Measurements from ENCODE around the gene LRAT. TPM values are rescaled to one million over a fixed set of nuclear protein-coding genes. Genes with fewer than 3 reads are reported as not detected.
"Not testable (repeated sequence)": the region's sequence is repeated elsewhere in the genome, so short reads cannot be mapped to it uniquely, and the experiment has no call there.

LRAT gene
- total RNA-seq, 2 donors from 2014 or later: 0.64 to 3.0 TPM

DNA sequence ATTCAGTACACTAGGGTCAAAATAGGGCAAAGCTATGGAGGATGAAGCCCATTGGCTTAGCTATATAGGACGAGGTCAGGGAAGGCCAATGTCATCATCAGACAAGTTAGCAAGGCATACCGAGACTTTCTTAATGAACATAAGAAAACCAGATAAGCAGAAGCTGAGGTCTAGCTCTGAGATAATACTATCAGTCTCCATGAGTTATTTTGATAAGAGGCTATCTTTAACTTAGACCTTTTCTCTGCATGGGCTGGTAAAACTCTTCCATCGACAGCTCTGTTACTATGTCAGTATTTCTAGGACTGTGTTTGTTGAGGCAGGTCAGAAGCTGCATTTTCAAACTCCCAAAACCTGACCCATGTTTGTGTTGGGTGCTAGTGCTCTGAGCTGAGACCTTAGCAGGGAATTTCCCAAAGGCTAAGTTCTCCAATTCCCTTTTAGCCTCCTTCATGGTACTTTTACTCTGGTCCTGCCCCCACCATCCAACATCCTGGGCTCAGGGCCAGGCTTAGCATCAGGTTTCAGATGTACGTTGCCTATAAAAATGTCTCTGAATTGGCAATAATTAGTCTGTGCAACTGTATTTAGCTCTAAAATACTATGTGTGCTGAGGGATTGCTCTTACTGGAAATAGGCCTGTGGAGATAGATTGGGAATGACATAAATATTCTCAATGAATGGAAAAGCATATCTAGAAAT, 29.3 kb upstream of the LRAT start:
- no peak overlapping the region for H3K27ac ChIP-seq
- no peaks in the 10 kb centered on the region for H3K4me1 ChIP-seq (replicated peaks)
- DNase-seq (ENCODE audit: low spot score): no peak
- H3K4me3 ChIP-seq: no peak overlapping the region
- no peaks in the 10 kb centered on the region for H3K27me3 ChIP-seq (replicated peaks; ENCODE audit: insufficient read depth)
- H3K9me3 ChIP-seq: no peaks in the 10 kb centered on the region
- H3K36me3 ChIP-seq: no peaks in the 10 kb centered on the region
- intact Hi-C loops (cut with DNase I): no loop called here
- TF ChIP-seq POLR2AphosphoS5 (IDR thresholded peaks at IDR 0.05) (no peak), POLR2A (IDR thresholded peaks at IDR 0.05) (no peak)
- TF ChIP-seq, protein P1, sequence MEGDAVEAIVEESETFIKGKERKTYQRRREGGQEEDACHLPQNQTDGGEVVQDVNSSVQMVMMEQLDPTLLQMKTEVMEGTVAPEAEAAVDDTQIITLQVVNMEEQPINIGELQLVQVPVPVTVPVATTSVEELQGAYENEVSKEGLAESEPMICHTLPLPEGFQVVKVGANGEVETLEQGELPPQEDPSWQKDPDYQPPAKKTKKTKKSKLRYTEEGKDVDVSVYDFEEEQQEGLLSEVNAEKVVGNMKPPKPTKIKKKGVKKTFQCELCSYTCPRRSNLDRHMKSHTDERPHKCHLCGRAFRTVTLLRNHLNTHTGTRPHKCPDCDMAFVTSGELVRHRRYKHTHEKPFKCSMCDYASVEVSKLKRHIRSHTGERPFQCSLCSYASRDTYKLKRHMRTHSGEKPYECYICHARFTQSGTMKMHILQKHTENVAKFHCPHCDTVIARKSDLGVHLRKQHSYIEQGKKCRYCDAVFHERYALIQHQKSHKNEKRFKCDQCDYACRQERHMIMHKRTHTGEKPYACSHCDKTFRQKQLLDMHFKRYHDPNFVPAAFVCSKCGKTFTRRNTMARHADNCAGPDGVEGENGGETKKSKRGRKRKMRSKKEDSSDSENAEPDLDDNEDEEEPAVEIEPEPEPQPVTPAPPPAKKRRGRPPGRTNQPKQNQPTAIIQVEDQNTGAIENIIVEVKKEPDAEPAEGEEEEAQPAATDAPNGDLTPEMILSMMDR (IDR thresholded peaks at IDR 0.05): no peak
- WGBS: 55% methylated on average over 4 of the region's 4 CpGs

DNA sequence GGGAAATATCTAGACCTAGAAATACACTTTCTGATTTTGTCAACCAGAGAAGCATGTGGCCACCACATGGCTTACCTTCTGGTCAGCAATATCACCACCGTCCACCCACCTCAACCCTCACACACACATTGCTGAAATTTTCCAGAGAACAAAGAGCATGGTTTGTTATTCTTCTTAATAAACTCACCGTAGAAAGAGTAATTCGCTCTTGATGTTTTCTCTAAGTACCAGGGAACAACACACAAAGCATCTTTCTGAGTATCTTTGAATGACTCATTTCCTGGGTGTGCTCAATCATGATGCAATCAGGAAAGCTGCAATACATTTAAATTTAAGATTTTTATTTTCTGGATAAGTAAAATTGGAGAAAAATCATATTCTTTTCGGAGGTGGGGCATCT, 24.7 kb upstream of the LRAT start:
- WGBS: 90% methylated on average over 4 of the region's 4 CpGs
- no peaks in the 10 kb centered on the region for H3K9me3 ChIP-seq
- H3K4me3 ChIP-seq: no peak overlapping the region
- no peak for DNase-seq (ENCODE audit: low spot score)
- H3K4me1 ChIP-seq (replicated peaks): no peaks in the 10 kb centered on the region
- intact Hi-C loops (cut with DNase I): no loop called here
- no peaks in the 10 kb centered on the region for H3K36me3 ChIP-seq
- no peaks in the 10 kb centered on the region for H3K27me3 ChIP-seq (replicated peaks; ENCODE audit: insufficient read depth)
- TF ChIP-seq POLR2AphosphoS5 (IDR thresholded peaks at IDR 0.05): no peak
- no peak for TF ChIP-seq POLR2A (IDR thresholded peaks at IDR 0.05)
- TF ChIP-seq, protein P1 (IDR thresholded peaks at IDR 0.05): no peak
- H3K27ac ChIP-seq: no peak overlapping the region

DNA sequence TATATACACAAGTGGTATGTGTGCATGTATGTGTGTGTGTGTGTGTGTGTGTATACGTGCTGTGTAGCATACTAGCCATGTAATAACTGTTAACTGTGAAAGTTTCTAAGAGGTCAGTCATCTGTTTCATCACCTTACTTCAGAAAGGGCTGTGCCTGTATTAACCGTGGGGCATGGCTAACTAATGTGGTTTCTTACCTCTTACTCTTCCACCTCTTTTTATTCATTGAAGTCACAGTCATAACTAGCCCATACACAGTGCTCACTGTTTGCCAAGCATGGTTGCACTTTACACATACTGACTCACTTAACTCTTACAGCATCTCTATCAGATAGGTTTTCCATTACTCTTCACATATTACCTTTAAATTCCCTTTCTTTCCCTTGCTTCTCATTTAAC, 23.7 kb upstream of the LRAT start:
- no peak for DNase-seq (ENCODE audit: low spot score)
- TF ChIP-seq POLR2AphosphoS5 (IDR thresholded peaks at IDR 0.05) (no peak), POLR2A (IDR thresholded peaks at IDR 0.05) (no peak)
- TF ChIP-seq, protein P1 (IDR thresholded peaks at IDR 0.05): no peak
- H3K27ac ChIP-seq: no peak overlapping the region
- H3K27me3 ChIP-seq (replicated peaks; ENCODE audit: insufficient read depth): no peaks in the 10 kb centered on the region
- H3K36me3 ChIP-seq: no peaks in the 10 kb centered on the region
- intact Hi-C loops (cut with DNase I): no loop called here
- no peaks in the 10 kb centered on the region for H3K9me3 ChIP-seq
- no peaks in the 10 kb centered on the region for H3K4me1 ChIP-seq (replicated peaks)
- 76% methylated on average over 2 of the region's 2 CpGs for WGBS
- no peak overlapping the region for H3K4me3 ChIP-seq

DNA sequence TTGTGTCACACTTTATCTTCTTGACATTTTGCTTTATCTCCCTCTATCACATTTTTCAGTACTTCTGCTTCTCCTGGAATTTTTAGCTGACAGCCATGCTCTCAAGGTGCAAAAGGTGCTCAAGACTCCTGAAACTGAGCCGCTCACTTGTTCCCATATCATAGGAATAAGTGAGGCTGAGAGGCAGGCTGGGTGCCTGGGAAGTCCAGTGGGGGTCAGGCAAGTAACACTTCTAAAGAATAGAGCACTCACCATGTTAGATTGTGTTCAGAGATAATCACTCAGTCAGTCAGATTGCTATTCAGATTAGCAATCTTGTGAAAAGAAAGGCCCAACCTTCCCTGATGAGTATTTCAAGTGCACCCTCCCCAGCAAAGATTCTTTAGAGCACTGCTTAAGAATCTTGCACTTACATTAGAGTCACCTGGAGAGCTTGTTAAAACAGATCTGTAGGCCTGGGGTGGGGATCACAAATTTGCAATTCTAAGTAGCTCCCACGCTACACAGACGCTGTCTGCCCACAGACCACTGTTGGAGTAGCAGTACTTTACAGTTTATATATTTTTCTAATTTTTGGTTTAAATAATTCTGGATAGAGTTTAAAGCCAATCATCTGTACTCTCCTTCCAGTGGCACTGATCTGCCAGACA, 23.1 kb upstream of the LRAT start:
- H3K4me1 ChIP-seq (replicated peaks): no peaks in the 10 kb centered on the region
- no peak for DNase-seq (ENCODE audit: low spot score)
- H3K4me3 ChIP-seq: no peak overlapping the region
- TF ChIP-seq POLR2AphosphoS5 (IDR thresholded peaks at IDR 0.05) (no peak), POLR2A (IDR thresholded peaks at IDR 0.05) (no peak)
- TF ChIP-seq, protein P1 (IDR thresholded peaks at IDR 0.05): no peak
- WGBS: 87% methylated on average over 3 of the region's 3 CpGs
- intact Hi-C loops (cut with DNase I): no loop called here
- no peaks in the 10 kb centered on the region for H3K36me3 ChIP-seq
- no peak overlapping the region for H3K27ac ChIP-seq
- no peaks in the 10 kb centered on the region for H3K27me3 ChIP-seq (replicated peaks; ENCODE audit: insufficient read depth)
- no peaks in the 10 kb centered on the region for H3K9me3 ChIP-seq

DNA sequence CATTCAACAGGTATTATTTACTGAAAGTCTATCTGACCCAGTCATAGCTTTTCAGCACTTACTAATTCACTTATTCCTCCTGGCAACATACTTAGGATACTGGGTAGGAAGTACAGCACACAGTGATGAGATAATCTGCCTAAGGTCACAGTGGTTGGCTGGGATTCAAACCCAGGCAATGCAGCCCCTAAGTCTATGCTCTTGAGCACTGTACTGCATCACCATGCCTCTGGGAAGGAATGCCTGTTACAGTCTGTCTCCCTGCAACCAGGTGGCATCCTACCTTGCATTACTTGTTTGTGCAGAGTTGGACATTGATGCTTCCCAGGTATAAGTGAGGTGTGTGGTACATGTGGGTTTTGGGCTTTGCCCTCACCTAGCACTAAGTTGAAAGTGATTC, 21.5 kb upstream of the LRAT start:
- Histone ChIP-seq H3K36me3 (no peaks in the 10 kb centered on the region), H3K4me3 (no peak overlapping the region), H3K9me3 (no peaks in the 10 kb centered on the region), H3K27me3 (replicated peaks; ENCODE audit: insufficient read depth) (no peaks in the 10 kb centered on the region), H3K4me1 (replicated peaks) (no peaks in the 10 kb centered on the region), H3K27ac (no peak overlapping the region)
- no peak for TF ChIP-seq POLR2A (IDR thresholded peaks at IDR 0.05)
- no peak for TF ChIP-seq POLR2AphosphoS5 (IDR thresholded peaks at IDR 0.05)
- TF ChIP-seq, protein P1 (IDR thresholded peaks at IDR 0.05): no peak
- no peak for DNase-seq (ENCODE audit: low spot score)
- intact Hi-C loops (cut with DNase I): no loop called here

DNA sequence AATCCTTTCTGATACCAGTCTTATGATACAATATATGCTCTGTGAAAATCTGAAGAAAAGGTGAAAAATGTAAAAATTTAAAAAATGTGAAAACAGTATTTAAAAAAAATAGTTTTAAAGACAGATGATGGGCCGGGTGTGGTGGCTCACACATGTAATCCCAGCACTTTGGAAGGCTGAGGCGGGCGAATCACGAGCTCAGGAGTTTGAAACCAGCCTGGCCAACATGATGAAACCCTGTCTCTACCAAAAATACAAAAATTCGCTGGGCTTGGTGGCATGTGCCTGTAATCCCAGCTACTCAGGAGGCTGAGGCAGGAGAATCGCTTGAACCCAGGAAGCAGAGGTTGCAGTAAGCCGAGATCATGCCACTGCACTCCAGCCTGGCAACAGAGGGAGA, 20.2 kb upstream of the LRAT start:
- H3K27ac ChIP-seq; H3K36me3 ChIP-seq; intact Hi-C loops (cut with DNase I); H3K4me1 ChIP-seq (replicated peaks); DNase-seq (ENCODE audit: low spot score); H3K9me3 ChIP-seq; H3K27me3 ChIP-seq (replicated peaks; ENCODE audit: insufficient read depth); H3K4me3 ChIP-seq: not testable (repeated sequence)
- WGBS: 90% methylated on average over 7 of the region's 7 CpGs

Measured in prostate gland (tissue), 2 donors.